ENCODE data around the gene PTGFRN.
A peak's percentile ranks its signal among the peaks of the same experiment; 100 is the strongest.

The PTGFRN gene

DNA sequence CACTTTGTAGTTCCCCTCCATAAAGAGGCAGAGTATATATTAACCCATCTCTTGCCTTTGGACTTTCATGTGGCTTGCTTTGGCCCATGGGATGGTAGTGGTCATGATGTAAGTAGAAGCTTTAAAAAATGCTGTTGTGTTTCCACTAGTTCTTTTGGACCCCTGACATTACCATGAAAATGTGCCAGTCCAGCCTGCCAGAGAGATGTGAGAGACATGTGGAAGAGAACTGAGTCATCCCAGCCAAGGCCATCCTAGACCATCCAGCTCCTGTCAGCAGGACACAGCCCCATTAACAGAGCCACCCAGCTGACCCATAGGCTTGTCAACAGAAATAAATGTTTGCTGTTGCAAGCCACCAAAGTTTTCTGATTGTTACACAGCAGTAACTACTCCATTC is 87.9 kb downstream of the PTGFRN start:
- Histone ChIP-seq H3K36me3 (ENCODE audit: control insufficient read depth in 4 of 4, insufficient read depth in 4 of 4, low read length in 3 of 4) (no peaks in the 10 kb centered on the region), H3K27me3 (replicated peaks in 2 of 5; ENCODE audit: control insufficient read depth in 4 of 5, insufficient read depth in 5 of 5, low read length in 4 of 5) (no peaks in the 10 kb centered on the region), H3K4me3 (ENCODE audit: control insufficient read depth in 1 of 7, extremely low read depth in 1 of 7, insufficient read depth in 4 of 7, low read depth in 2 of 7, low read length in 6 of 7) (no peak overlapping the region), H3K4me1 (ENCODE audit: control extremely low read depth in 1 of 4, control insufficient read depth in 4 of 4, insufficient read depth in 4 of 4, low read length in 3 of 4) (peaks cover 0 to 29% (median 9%) of the 10 kb centered on the region in 4 experiments), H3K9me3 (ENCODE audit: control extremely low read depth in 1 of 5, control insufficient read depth in 4 of 5, insufficient read depth in 2 of 5, low read depth in 1 of 5, low read length in 4 of 5) (no peaks in the 10 kb centered on the region), H3K27ac (ENCODE audit: insufficient read depth in 1 of 2, low read depth in 1 of 2, low read length in 2 of 2, poor library complexity in 1 of 2, severe bottlenecking in 2 of 2) (no peak overlapping the region)
- ChIA-PET CTCF (interaction anchor here (0.8 kb wide), 1 partner anchor 12 kb away, joined by 3 read pairs; no protein-coding TSS in a partner anchor), POLR2A (no interaction called here)
- DNase-seq, result no peak

DNA sequence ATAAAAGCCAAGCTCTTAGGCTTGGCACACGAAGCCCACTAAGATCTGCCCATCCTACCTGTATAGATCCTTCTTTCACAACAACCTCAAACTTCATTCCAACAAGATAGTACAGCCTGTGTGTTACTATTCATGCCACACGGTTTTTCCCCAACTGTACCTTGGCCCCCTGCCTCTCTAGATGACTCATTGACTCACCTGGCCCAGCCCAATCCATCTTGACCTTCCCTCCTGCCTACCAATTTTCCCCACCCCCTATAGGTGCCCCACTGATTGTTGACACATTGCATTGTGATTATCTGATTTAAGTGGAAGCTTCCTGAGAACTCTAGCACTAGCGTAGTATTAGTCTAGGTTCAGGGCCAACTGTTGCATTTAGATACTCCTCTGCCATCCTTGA is 89.9 kb downstream of the PTGFRN start:
- DNase-seq, result no peak
- 100% methylated on average over 2 of the region's 3 CpGs for WGBS (ENCODE audit: insufficient coverage)
- Histone ChIP-seq H3K4me3 (ENCODE audit: control insufficient read depth in 1 of 7, extremely low read depth in 1 of 7, insufficient read depth in 4 of 7, low read depth in 2 of 7, low read length in 6 of 7) (no peak overlapping the region), H3K27ac (ENCODE audit: insufficient read depth in 1 of 2, low read depth in 1 of 2, low read length in 2 of 2, poor library complexity in 1 of 2, severe bottlenecking in 2 of 2) (no peak overlapping the region), H3K9me3 (ENCODE audit: control extremely low read depth in 1 of 5, control insufficient read depth in 4 of 5, insufficient read depth in 2 of 5, low read depth in 1 of 5, low read length in 4 of 5) (no peaks in the 10 kb centered on the region), H3K4me1 (ENCODE audit: control extremely low read depth in 1 of 4, control insufficient read depth in 4 of 4, insufficient read depth in 4 of 4, low read length in 3 of 4) (peaks cover 4 to 48% (median 16%) of the 10 kb centered on the region in 4 experiments), H3K36me3 (ENCODE audit: control insufficient read depth in 4 of 4, insufficient read depth in 4 of 4, low read length in 3 of 4) (no peaks in the 10 kb centered on the region), H3K27me3 (replicated peaks in 2 of 5; ENCODE audit: control insufficient read depth in 4 of 5, insufficient read depth in 5 of 5, low read length in 4 of 5) (no peaks in the 10 kb centered on the region)
- ChIA-PET CTCF (interaction anchor here (0.7 kb wide), 1 partner anchor 13 kb away, joined by 4 read pairs; no protein-coding TSS in a partner anchor), POLR2A (no interaction called here)

DNA sequence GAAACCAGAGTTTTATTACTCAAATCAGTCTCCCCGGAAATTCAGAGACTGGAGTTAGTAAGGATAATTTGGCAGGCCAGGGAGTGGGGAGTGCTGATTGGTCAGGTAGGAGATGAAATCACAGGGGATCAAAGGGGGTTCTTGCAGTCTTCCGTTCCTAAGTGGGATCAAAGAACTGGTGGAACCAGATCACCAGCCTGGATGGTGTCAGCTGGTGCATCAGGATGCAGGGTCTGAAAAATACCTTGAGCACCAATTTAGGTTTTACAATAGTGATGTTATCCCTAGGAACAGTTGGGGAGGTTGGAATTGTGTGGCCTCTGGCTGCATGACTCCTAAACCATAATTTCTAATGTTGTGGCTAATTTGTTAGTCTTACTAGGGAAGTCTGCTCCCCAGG is 90.4 kb downstream of the PTGFRN start:
- Histone ChIP-seq H3K4me1 (ENCODE audit: control extremely low read depth in 1 of 4, control insufficient read depth in 4 of 4, insufficient read depth in 4 of 4, low read length in 3 of 4) (peaks cover 4 to 54% (median 16%) of the 10 kb centered on the region in 4 experiments), H3K4me3 (ENCODE audit: control insufficient read depth in 1 of 7, extremely low read depth in 1 of 7, insufficient read depth in 4 of 7, low read depth in 2 of 7, low read length in 6 of 7) (no peak overlapping the region), H3K9me3 (ENCODE audit: control extremely low read depth in 1 of 5, control insufficient read depth in 4 of 5, insufficient read depth in 2 of 5, low read depth in 1 of 5, low read length in 4 of 5) (no peaks in the 10 kb centered on the region), H3K36me3 (ENCODE audit: control insufficient read depth in 4 of 4, insufficient read depth in 4 of 4, low read length in 3 of 4) (no peaks in the 10 kb centered on the region), H3K27me3 (replicated peaks in 2 of 5; ENCODE audit: control insufficient read depth in 4 of 5, insufficient read depth in 5 of 5, low read length in 4 of 5) (no peaks in the 10 kb centered on the region), H3K27ac (ENCODE audit: insufficient read depth in 1 of 2, low read depth in 1 of 2, low read length in 2 of 2, poor library complexity in 1 of 2, severe bottlenecking in 2 of 2) (no peak overlapping the region)
- WGBS (ENCODE audit: insufficient coverage), result 100% methylated on average over 1 of the region's 2 CpGs
- DNase-seq, result no peak
- POLR2A ChIA-PET, result no interaction called here
- CTCF ChIA-PET, result interaction anchor here (0.7 kb wide), 1 partner anchor 14 kb away, joined by 4 read pairs; no protein-coding TSS in a partner anchor

DNA sequence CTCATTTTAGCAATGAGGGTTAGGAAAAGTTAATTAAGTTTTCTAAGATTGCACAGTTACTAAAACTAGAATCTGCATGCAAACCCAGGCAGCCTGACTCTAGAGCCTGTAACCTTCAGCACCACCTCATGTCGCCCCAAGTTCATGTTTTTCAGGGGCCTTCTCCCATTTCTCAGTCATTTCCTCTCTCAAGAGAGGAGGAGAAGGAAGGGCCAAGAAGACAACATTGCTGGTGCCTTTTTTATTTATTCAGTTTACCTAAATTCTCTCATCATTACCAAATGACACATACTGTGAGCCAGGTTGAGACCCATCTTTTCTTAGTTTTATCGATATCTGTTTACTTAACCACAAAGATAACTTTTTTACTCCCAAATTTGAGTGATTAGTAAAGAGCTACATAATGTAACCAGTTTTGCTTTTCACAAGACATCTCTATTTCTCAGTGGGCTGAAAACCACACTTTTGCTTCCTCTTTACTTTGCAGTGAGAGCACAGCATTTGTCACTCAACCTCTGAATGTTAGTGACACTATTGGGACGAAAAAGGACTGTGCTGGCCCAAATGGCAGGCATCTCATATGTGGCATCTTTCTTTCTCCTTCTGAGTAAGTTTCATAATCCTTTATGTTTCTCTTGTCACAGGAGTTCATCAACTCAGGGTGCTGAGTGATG is 91.7 kb downstream of the PTGFRN start, which contains the start of gene CD101:
Gene CD101 (plus strand): TSS at position 507 of the 674 bp plus-strand sequence. CDS start 58 bp downstream, at position 565.
- 67% methylated on average over 1 of the region's 3 CpGs for WGBS (ENCODE audit: insufficient coverage)
- DNase-seq, result peak in 2 of 3 donors; percentile 71 to 80

DNA sequence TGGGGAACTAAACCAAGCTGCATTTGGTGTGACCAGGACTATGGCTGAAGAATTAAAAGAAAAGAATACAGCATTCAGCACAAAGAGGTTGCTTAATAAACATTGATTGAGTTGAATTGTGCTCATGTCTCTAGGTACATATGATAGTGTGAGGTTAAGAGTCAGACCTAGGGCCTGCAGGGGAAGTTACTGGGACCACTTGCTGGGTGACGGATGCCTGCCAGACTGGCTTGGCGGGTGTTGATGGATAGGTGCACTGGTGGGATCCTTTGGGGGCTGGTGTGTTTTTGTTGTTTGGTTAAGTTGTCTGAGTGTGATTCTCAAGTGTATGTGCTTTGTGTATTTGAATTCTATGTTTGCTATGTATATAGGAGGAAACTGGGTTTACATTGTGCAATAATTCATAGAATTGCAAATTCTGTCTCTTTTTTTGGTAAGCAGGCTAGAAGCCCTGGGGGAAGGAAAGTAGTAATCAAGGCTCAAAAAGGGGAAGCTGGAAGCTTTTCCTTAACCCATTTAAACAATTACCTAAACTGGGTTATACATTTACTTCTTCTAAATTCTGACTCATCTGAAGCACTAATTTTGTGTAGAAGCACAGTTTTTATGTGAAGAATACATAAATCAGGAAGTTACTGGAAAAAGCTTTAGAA is 93.6 kb downstream of the PTGFRN start:
- ChIA-PET POLR2A (interaction anchor here (0.6 to 1.2 kb wide), 2 partner anchors 16 to 926 kb away, joined by 3 to 4 read pairs; partner anchors contain the start of genes GDAP2 and WDR3), CTCF (interaction anchor here (1.2 kb wide), 3 partner anchors 17 to 53 kb away, joined by 3 to 5 read pairs (median 4); no protein-coding TSS in a partner anchor)
- no peaks in the 10 kb centered on the region for H3K27me3 ChIP-seq (replicated peaks in 2 of 5; ENCODE audit: control insufficient read depth in 4 of 5, insufficient read depth in 5 of 5, low read length in 4 of 5)
- H3K4me1 ChIP-seq (ENCODE audit: control extremely low read depth in 1 of 4, control insufficient read depth in 4 of 4, insufficient read depth in 4 of 4, low read length in 3 of 4), result peaks cover 4 to 77% (median 17%) of the 10 kb centered on the region in 4 experiments
- 100% methylated on average over 1 of the region's 2 CpGs for WGBS (ENCODE audit: insufficient coverage)
- DNase-seq, result peak in 2 of 3 donors; percentile 77 to 82
- no peak overlapping the region for H3K27ac ChIP-seq (ENCODE audit: insufficient read depth in 1 of 2, low read depth in 1 of 2, low read length in 2 of 2, poor library complexity in 1 of 2, severe bottlenecking in 2 of 2)
- no peaks in the 10 kb centered on the region for H3K9me3 ChIP-seq (ENCODE audit: control extremely low read depth in 1 of 5, control insufficient read depth in 4 of 5, insufficient read depth in 2 of 5, low read depth in 1 of 5, low read length in 4 of 5)
- no peaks in the 10 kb centered on the region for H3K36me3 ChIP-seq (ENCODE audit: control insufficient read depth in 4 of 4, insufficient read depth in 4 of 4, low read length in 3 of 4)
- H3K4me3 ChIP-seq (ENCODE audit: control insufficient read depth in 1 of 7, extremely low read depth in 1 of 7, insufficient read depth in 4 of 7, low read depth in 2 of 7, low read length in 6 of 7), result no peak overlapping the region

More for the DNA sequence above, 91.7 kb downstream of the PTGFRN start, which contains the start of gene CD101:
- H3K27ac ChIP-seq (ENCODE audit: insufficient read depth in 1 of 2, low read depth in 1 of 2, low read length in 2 of 2, poor library complexity in 1 of 2, severe bottlenecking in 2 of 2), result no peak within 1 kb of the TSS
- H3K36me3 ChIP-seq (ENCODE audit: control insufficient read depth in 4 of 4, insufficient read depth in 4 of 4, low read length in 3 of 4), result no peaks in the 10 kb centered on the region
- H3K27me3 ChIP-seq (replicated peaks in 2 of 5; ENCODE audit: control insufficient read depth in 4 of 5, insufficient read depth in 5 of 5, low read length in 4 of 5), result no peaks in the 10 kb centered on the region
- ChIA-PET CTCF (no interaction called here), POLR2A (no interaction called here)
- H3K9me3 ChIP-seq (ENCODE audit: control extremely low read depth in 1 of 5, control insufficient read depth in 4 of 5, insufficient read depth in 2 of 5, low read depth in 1 of 5, low read length in 4 of 5), result no peaks in the 10 kb centered on the region
- H3K4me3 ChIP-seq (ENCODE audit: control insufficient read depth in 1 of 7, extremely low read depth in 1 of 7, insufficient read depth in 4 of 7, low read depth in 2 of 7, low read length in 6 of 7), result peak within 1 kb of the TSS in 1 of 7 experiments; percentile 27
- H3K4me1 ChIP-seq (ENCODE audit: control extremely low read depth in 1 of 4, control insufficient read depth in 4 of 4, insufficient read depth in 4 of 4, low read length in 3 of 4), result peaks cover 4 to 62% (median 16%) of the 10 kb centered on the region in 4 experiments

DNA sequence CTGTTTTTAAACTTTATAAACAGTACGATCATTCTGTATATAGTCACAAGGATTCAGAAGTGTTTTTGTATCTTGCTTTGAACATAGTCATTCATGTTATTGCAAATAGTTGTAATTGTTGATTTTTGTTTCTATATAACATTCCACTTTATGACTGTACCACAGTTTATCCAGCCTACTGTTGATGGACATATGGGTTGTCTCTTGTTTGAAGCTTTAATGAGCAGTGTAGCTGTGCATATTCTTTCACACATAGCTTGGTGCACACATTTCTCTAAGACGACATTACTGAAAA is 98.0 kb downstream of the PTGFRN start:
- H3K4me3 ChIP-seq (ENCODE audit: control insufficient read depth in 1 of 7, extremely low read depth in 1 of 7, insufficient read depth in 4 of 7, low read depth in 2 of 7, low read length in 6 of 7), result no peak overlapping the region
- H3K36me3 ChIP-seq (ENCODE audit: control insufficient read depth in 4 of 4, insufficient read depth in 4 of 4, low read length in 3 of 4), result no peaks in the 10 kb centered on the region
- H3K27me3 ChIP-seq (replicated peaks in 2 of 5; ENCODE audit: control insufficient read depth in 4 of 5, insufficient read depth in 5 of 5, low read length in 4 of 5), result no peaks in the 10 kb centered on the region
- ChIA-PET POLR2A (no interaction called here), CTCF (no interaction called here)
- no peak for DNase-seq
- no peak overlapping the region for H3K27ac ChIP-seq (ENCODE audit: insufficient read depth in 1 of 2, low read depth in 1 of 2, low read length in 2 of 2, poor library complexity in 1 of 2, severe bottlenecking in 2 of 2)
- peaks cover 4 to 65% (median 13%) of the 10 kb centered on the region in 4 experiments for H3K4me1 ChIP-seq (ENCODE audit: control extremely low read depth in 1 of 4, control insufficient read depth in 4 of 4, insufficient read depth in 4 of 4, low read length in 3 of 4)
- H3K9me3 ChIP-seq (ENCODE audit: control extremely low read depth in 1 of 5, control insufficient read depth in 4 of 5, insufficient read depth in 2 of 5, low read depth in 1 of 5, low read length in 4 of 5), result no peaks in the 10 kb centered on the region
- no CpG with 5 or more reads among the region's 2 CpGs for WGBS (ENCODE audit: insufficient coverage)

DNA sequence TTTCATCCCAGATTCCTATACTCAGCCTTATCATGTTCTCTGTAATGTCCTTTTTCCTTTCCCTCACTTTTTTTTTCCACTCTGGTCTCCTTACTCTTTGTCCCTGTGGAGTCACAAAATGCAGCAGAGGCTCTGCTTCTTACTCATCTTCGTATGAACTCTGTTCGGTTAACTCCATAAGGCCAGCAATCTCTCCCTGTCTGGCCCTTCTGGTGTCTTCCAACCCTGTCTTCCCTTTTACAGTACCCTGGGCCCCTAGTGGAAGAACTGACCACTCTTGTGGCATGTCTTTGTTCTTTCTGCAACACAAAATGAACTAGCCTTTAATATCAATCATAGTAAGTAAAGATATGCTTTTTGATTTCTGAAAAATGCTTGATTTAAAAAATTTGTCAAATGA is 98.9 kb downstream of the PTGFRN start:
- 79% methylated on average over 2 of the region's 2 CpGs for WGBS (ENCODE audit: insufficient coverage)
- POLR2A ChIA-PET, result no interaction called here
- CTCF ChIA-PET, result no interaction called here
- Histone ChIP-seq H3K27me3 (replicated peaks in 2 of 5; ENCODE audit: control insufficient read depth in 4 of 5, insufficient read depth in 5 of 5, low read length in 4 of 5) (no peaks in the 10 kb centered on the region), H3K9me3 (ENCODE audit: control extremely low read depth in 1 of 5, control insufficient read depth in 4 of 5, insufficient read depth in 2 of 5, low read depth in 1 of 5, low read length in 4 of 5) (no peaks in the 10 kb centered on the region), H3K4me1 (ENCODE audit: control extremely low read depth in 1 of 4, control insufficient read depth in 4 of 4, insufficient read depth in 4 of 4, low read length in 3 of 4) (peaks cover 4 to 55% (median 10%) of the 10 kb centered on the region in 4 experiments), H3K27ac (ENCODE audit: insufficient read depth in 1 of 2, low read depth in 1 of 2, low read length in 2 of 2, poor library complexity in 1 of 2, severe bottlenecking in 2 of 2) (no peak overlapping the region), H3K36me3 (ENCODE audit: control insufficient read depth in 4 of 4, insufficient read depth in 4 of 4, low read length in 3 of 4) (no peaks in the 10 kb centered on the region), H3K4me3 (ENCODE audit: control insufficient read depth in 1 of 7, extremely low read depth in 1 of 7, insufficient read depth in 4 of 7, low read depth in 2 of 7, low read length in 6 of 7) (no peak overlapping the region)
- no peak for DNase-seq

All from common myeloid progenitor, CD34-positive (primary cell).